ENCODE results near the gene GPC6.

Gene GPC6

GRCh38 chr13:93765062-93765461 is 538.5 kb downstream of the GPC6 start:
- in situ Hi-C loops (cut with HindIII; ENCODE audit: low sequenced_read_pairs) = no loop called here
- H3K4me3 ChIP-seq (ENCODE audit: low read depth, low read length) = no peak overlapping the region
- DNase-seq (ENCODE audit: low read depth, low spot score) = no peak
- no peak for TF ChIP-seq CTCF (IDR thresholded peaks at IDR 0.05; ENCODE audit: low read depth, low read length)

- no peak for DNase-seq (ENCODE audit: low read depth, low spot score)
- TF ChIP-seq CTCF (IDR thresholded peaks at IDR 0.05; ENCODE audit: low read depth, low read length) = no peak
- no peak overlapping the region for H3K4me3 ChIP-seq (ENCODE audit: low read depth, low read length)
- in situ Hi-C loops (cut with HindIII; ENCODE audit: low sequenced_read_pairs) = no loop called here
Measured at GRCh38 chr13:93765811-93766210, 539.2 kb downstream of the GPC6 start.

- in situ Hi-C loops (cut with HindIII; ENCODE audit: low sequenced_read_pairs) = no loop called here
- no peak for TF ChIP-seq CTCF (IDR thresholded peaks at IDR 0.05; ENCODE audit: low read depth, low read length)
- no peak overlapping the region for H3K4me3 ChIP-seq (ENCODE audit: low read depth, low read length)
- no peak for DNase-seq (ENCODE audit: low read depth, low spot score)
Measured at GRCh38 chr13:93766719-93767118, 540.1 kb downstream of the GPC6 start.

- TF ChIP-seq CTCF (IDR thresholded peaks at IDR 0.05; ENCODE audit: low read depth, low read length) = no peak
- no peak for DNase-seq (ENCODE audit: low read depth, low spot score)
- in situ Hi-C loops (cut with HindIII; ENCODE audit: low sequenced_read_pairs) = no loop called here
- no peak overlapping the region for H3K4me3 ChIP-seq (ENCODE audit: low read depth, low read length)
Measured at GRCh38 chr13:93767180-93767916, 540.7 kb downstream of the GPC6 start.

GRCh38 chr13:93767917-93768409 is 541.4 kb downstream of the GPC6 start:
- DNase-seq (ENCODE audit: low read depth, low spot score) = no peak
- no peak for TF ChIP-seq CTCF (IDR thresholded peaks at IDR 0.05; ENCODE audit: low read depth, low read length)
- in situ Hi-C loops (cut with HindIII; ENCODE audit: low sequenced_read_pairs) = no loop called here
- H3K4me3 ChIP-seq (ENCODE audit: low read depth, low read length) = no peak overlapping the region

- no peak overlapping the region for H3K4me3 ChIP-seq (ENCODE audit: low read depth, low read length)
- in situ Hi-C loops (cut with HindIII; ENCODE audit: low sequenced_read_pairs) = no loop called here
- no peak for TF ChIP-seq CTCF (IDR thresholded peaks at IDR 0.05; ENCODE audit: low read depth, low read length)
- DNase-seq (ENCODE audit: low read depth, low spot score) = no peak
Measured at GRCh38 chr13:93769101-93769500, 542.5 kb downstream of the GPC6 start.
